Neural cell (in vitro differentiated cells): ENCODE data around the gene PPY.

Experiments
- EP300 ChIP-seq: fragments of 450-650 bp; conservative IDR thresholded peaks from 2 replicates; pipeline ENCODE4 v1.6.1; 2014; ENCODE audit warnings: antibody characterized with exemption, mild to moderate bottlenecking, moderate library complexity; ENCODE audit not compliant: poor library complexity, severe bottlenecking
- EZH2 ChIP-seq: fragments of 200-600, 300-800 bp; shearing (Covaris generic), sonication (generic); IDR thresholded peaks from 2 replicates; pipeline ENCODE4 v1.6.1; 2014; ENCODE audit warnings: antibody characterized with exemption, low read length, borderline replicate concordance, mild to moderate bottlenecking; ENCODE audit not compliant: insufficient read depth, poor library complexity, severe bottlenecking
- POLR2AphosphoS5 ChIP-seq: IDR thresholded peaks from 2 replicates; pipeline ENCODE4 v1.6.1; 2012
- RAD21 ChIP-seq: fragments of 450-650 bp; conservative IDR thresholded peaks from 2 replicates; pipeline ENCODE4 v1.6.1; 2014; ENCODE audit warnings: antibody characterized with exemption, mild to moderate bottlenecking, moderate library complexity
- SMC3 ChIP-seq: fragments of 450-650 bp; conservative IDR thresholded peaks from 2 replicates; pipeline ENCODE4 v1.6.1; 2014; ENCODE audit warnings: antibody characterized with exemption, mild to moderate bottlenecking, moderate library complexity; ENCODE audit not compliant: poor library complexity
- TAF1 ChIP-seq: IDR thresholded peaks from 2 replicates; pipeline ENCODE4 v1.6.1; 2012; ENCODE audit warnings: low read depth
- TF ChIP-seq, protein P1 (sequence below): fragments of 450-650 bp; IDR thresholded peaks from 2 replicates; pipeline ENCODE4 v1.5.1; 2014; ENCODE audit warnings: antibody characterized with exemption, mild to moderate bottlenecking, moderate library complexity; ENCODE audit not compliant: poor library complexity, severe bottlenecking
- TF ChIP-seq, protein P2 (sequence below): IDR thresholded peaks from 2 replicates; pipeline ENCODE4 v1.6.1; 2012; ENCODE audit warnings: borderline replicate concordance

DNA sequence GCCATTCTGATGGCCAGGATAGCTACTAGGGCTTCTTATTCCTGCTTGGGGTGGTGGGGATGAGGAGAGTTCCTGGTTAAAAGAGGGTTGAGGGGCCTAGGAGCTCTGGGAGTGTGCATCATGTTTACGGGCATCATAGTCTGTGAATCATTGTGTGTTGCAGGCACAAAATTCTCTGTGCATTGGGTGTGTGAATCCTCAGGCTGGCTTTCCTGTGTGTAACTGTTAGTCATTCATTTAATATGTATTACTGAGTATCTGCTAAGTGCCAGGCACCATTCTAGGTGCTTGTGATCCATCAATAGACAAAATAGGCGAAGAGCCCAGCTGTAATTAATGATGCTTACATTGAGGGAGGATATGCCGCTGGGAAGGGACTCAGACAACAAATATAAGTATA lies 5.8 kb downstream of the PPY start:
- TF ChIP-seq, protein P1, sequence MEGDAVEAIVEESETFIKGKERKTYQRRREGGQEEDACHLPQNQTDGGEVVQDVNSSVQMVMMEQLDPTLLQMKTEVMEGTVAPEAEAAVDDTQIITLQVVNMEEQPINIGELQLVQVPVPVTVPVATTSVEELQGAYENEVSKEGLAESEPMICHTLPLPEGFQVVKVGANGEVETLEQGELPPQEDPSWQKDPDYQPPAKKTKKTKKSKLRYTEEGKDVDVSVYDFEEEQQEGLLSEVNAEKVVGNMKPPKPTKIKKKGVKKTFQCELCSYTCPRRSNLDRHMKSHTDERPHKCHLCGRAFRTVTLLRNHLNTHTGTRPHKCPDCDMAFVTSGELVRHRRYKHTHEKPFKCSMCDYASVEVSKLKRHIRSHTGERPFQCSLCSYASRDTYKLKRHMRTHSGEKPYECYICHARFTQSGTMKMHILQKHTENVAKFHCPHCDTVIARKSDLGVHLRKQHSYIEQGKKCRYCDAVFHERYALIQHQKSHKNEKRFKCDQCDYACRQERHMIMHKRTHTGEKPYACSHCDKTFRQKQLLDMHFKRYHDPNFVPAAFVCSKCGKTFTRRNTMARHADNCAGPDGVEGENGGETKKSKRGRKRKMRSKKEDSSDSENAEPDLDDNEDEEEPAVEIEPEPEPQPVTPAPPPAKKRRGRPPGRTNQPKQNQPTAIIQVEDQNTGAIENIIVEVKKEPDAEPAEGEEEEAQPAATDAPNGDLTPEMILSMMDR: no peak
- TF ChIP-seq, protein P2, sequence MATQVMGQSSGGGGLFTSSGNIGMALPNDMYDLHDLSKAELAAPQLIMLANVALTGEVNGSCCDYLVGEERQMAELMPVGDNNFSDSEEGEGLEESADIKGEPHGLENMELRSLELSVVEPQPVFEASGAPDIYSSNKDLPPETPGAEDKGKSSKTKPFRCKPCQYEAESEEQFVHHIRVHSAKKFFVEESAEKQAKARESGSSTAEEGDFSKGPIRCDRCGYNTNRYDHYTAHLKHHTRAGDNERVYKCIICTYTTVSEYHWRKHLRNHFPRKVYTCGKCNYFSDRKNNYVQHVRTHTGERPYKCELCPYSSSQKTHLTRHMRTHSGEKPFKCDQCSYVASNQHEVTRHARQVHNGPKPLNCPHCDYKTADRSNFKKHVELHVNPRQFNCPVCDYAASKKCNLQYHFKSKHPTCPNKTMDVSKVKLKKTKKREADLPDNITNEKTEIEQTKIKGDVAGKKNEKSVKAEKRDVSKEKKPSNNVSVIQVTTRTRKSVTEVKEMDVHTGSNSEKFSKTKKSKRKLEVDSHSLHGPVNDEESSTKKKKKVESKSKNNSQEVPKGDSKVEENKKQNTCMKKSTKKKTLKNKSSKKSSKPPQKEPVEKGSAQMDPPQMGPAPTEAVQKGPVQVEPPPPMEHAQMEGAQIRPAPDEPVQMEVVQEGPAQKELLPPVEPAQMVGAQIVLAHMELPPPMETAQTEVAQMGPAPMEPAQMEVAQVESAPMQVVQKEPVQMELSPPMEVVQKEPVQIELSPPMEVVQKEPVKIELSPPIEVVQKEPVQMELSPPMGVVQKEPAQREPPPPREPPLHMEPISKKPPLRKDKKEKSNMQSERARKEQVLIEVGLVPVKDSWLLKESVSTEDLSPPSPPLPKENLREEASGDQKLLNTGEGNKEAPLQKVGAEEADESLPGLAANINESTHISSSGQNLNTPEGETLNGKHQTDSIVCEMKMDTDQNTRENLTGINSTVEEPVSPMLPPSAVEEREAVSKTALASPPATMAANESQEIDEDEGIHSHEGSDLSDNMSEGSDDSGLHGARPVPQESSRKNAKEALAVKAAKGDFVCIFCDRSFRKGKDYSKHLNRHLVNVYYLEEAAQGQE: no peak
- no peak for TF ChIP-seq RAD21
- no peak for TF ChIP-seq POLR2AphosphoS5
- TF ChIP-seq EZH2: no peak
- no peak for TF ChIP-seq EP300
- TF ChIP-seq TAF1: no peak
- TF ChIP-seq SMC3: no peak
